WTC11 (cell line): ENCODE results near the gene NAALADL2. TPM values are rescaled to one million over a fixed set of nuclear protein-coding genes. Genes with fewer than 3 reads are reported as not detected.
"Not testable (repeated sequence)": the region's sequence is repeated elsewhere in the genome, so short reads cannot be mapped to it uniquely, and the experiment has no call there.

Experiments used
- ATAC-seq: fragments of 200-7000 bp; cut with Tn5 transposase; 2 replicates; pipeline ENCODE4 v1.10.0; 2021; ENCODE audit warnings: mild to moderate bottlenecking, moderate library complexity
- CTCF ChIA-PET: fragments of 300-600 bp; sonication (Branson Sonifier 250); formaldehyde crosslinking; loops from one replicate; lab custom pipeline; 2021; ENCODE audit warnings: antibody characterized with exemption; lab: Charles Lee
- POLR2A ChIA-PET: fragments of 350-600 bp; sonication (Branson Sonifier 250); formaldehyde crosslinking; loops from one replicate; lab custom pipeline; 2021; ENCODE audit warnings: antibody characterized with exemption; lab: Charles Lee
- DNase-seq: peaks from one replicate; pipeline ENCODE4 v3.0.0; 2021; ENCODE audit warnings: low spot score
- H3K27ac Mint-ChIP-seq: 2 replicates; pipeline ENCODE4 v1.8.0; 2021; ENCODE audit warnings: mixed read lengths
- H3K27me3 Mint-ChIP-seq: 2 replicates; pipeline ENCODE4 v1.8.0; 2021; ENCODE audit warnings: low read depth, mild to moderate bottlenecking, moderate library complexity, mixed read lengths
- H3K36me3 Mint-ChIP-seq: 2 replicates; pipeline ENCODE4 v1.8.0; 2021; ENCODE audit warnings: mixed read lengths
- H3K4me1 Mint-ChIP-seq: 2 replicates; pipeline ENCODE4 v1.8.0; 2022; ENCODE audit warnings: mixed read lengths
- H3K4me3 Mint-ChIP-seq: 2 replicates; pipeline ENCODE4 v1.8.0; 2021; ENCODE audit warnings: mild to moderate bottlenecking, moderate library complexity, mixed read lengths
- H3K9me3 Mint-ChIP-seq: 2 replicates; pipeline ENCODE4 v1.8.0; 2021; ENCODE audit warnings: mixed read lengths
- ARID4B ChIP-seq: sonication (generic); formaldehyde crosslinking; IDR thresholded peaks from 2 replicates; pipeline ENCODE4 v1.8.0; 2023; ENCODE audit warnings: missing genetic modification reagents, mild to moderate bottlenecking, borderline replicate concordance
- ATF1 ChIP-seq: sonication (generic); formaldehyde crosslinking; IDR thresholded peaks from 2 replicates; pipeline ENCODE4 v1.8.1; 2023; ENCODE audit warnings: mild to moderate bottlenecking, moderate library complexity, missing genetic modification reagents
- ATF3 ChIP-seq: sonication (generic); formaldehyde crosslinking; conservative IDR thresholded peaks from 2 replicates; pipeline ENCODE4 v1.8.1; 2022; ENCODE audit warnings: mild to moderate bottlenecking, missing genetic modification reagents
- E2F5 ChIP-seq: sonication (generic); formaldehyde crosslinking; IDR thresholded peaks from 2 replicates; pipeline ENCODE4 v1.8.1; 2022; ENCODE audit warnings: mild to moderate bottlenecking, moderate library complexity, missing genetic modification reagents
- ELF4 ChIP-seq: sonication (generic); formaldehyde crosslinking; IDR thresholded peaks from 2 replicates; pipeline ENCODE4 v1.8.1; 2022; ENCODE audit warnings: low read depth, mild to moderate bottlenecking, moderate library complexity, missing genetic modification reagents
- ETV6 ChIP-seq: sonication (generic); formaldehyde crosslinking; IDR thresholded peaks from 2 replicates; pipeline ENCODE4 v1.8.1; 2022; ENCODE audit warnings: mild to moderate bottlenecking, missing genetic modification reagents
- FOXP1 ChIP-seq: sonication (generic); formaldehyde crosslinking; IDR thresholded peaks from 2 replicates; pipeline ENCODE4 v1.8.0; 2022; ENCODE audit warnings: missing genetic modification reagents, mild to moderate bottlenecking, moderate library complexity, borderline replicate concordance
- FOXP4 ChIP-seq: sonication (generic); formaldehyde crosslinking; IDR thresholded peaks from 2 replicates; pipeline ENCODE4 v1.8.0; 2022; ENCODE audit warnings: mild to moderate bottlenecking, missing genetic modification reagents
- GABPB1 ChIP-seq: sonication (generic); formaldehyde crosslinking; IDR thresholded peaks from 2 replicates; pipeline ENCODE4 v1.8.1; 2023; ENCODE audit warnings: mild to moderate bottlenecking, missing genetic modification reagents
- KAT7 ChIP-seq: sonication (generic); formaldehyde crosslinking; IDR thresholded peaks from 2 replicates; pipeline ENCODE4 v1.8.1; 2023; ENCODE audit warnings: missing genetic modification reagents, mild to moderate bottlenecking, borderline replicate concordance
- OVOL2 ChIP-seq: fragments of 250-450 bp; sonication (Bioruptor Pico); IDR thresholded peaks from 2 replicates; pipeline ENCODE4 v1.9.0; 2021; ENCODE audit warnings: mild to moderate bottlenecking, borderline replicate concordance
- SOX15 ChIP-seq: fragments of 250-450 bp; sonication (Bioruptor Pico); IDR thresholded peaks from 2 replicates; pipeline ENCODE4 v1.9.0; 2021; ENCODE audit warnings: mild to moderate bottlenecking
- TEAD1 ChIP-seq: sonication (generic); formaldehyde crosslinking; IDR thresholded peaks from 2 replicates; pipeline ENCODE4 v1.8.0; 2022; ENCODE audit warnings: mild to moderate bottlenecking, missing genetic modification reagents
- TEAD4 ChIP-seq: sonication (generic); formaldehyde crosslinking; IDR thresholded peaks from 2 replicates; pipeline ENCODE4 v1.8.0; 2022; ENCODE audit warnings: mild to moderate bottlenecking, missing genetic modification reagents
- ZBTB43 ChIP-seq: sonication (generic); formaldehyde crosslinking; IDR thresholded peaks from 2 replicates; pipeline ENCODE4 v1.8.1; 2023; ENCODE audit warnings: mild to moderate bottlenecking, missing genetic modification reagents
- ZNF138 ChIP-seq: sonication (generic); formaldehyde crosslinking; conservative IDR thresholded peaks from 2 replicates; pipeline ENCODE4 v1.8.1; 2022; ENCODE audit warnings: mild to moderate bottlenecking, moderate library complexity, missing genetic modification reagents
- ZNF396 ChIP-seq: fragments of 250-450 bp; sonication (Bioruptor Pico); IDR thresholded peaks from 2 replicates; pipeline ENCODE4 v1.8.0; 2021; ENCODE audit warnings: mild to moderate bottlenecking, moderate library complexity, borderline replicate concordance
- ZNF416 ChIP-seq: fragments of 250-450 bp; sonication (Bioruptor Pico); IDR thresholded peaks from 2 replicates; pipeline ENCODE4 v1.9.0; 2021; ENCODE audit warnings: mild to moderate bottlenecking, inconsistent platforms
- total RNA-seq: library from RNA; stranded (reverse); gene quantifications from 3 replicates; pipeline ENCODE4 v1.2.3, GENCODE V29; 2021

The NAALADL2 gene
- total RNA-seq, 1 experiment from 2014 or later = 1.2 TPM

- no peak for TF ChIP-seq ARID4B
- no peak for TF ChIP-seq ZNF416 (CRISPR knock-in tag)
- no peak for TF ChIP-seq FOXP1 (CRISPR knock-in tag)
- TF ChIP-seq FOXP4 = no peak
- TF ChIP-seq SOX15 (CRISPR knock-in tag) = no peak
- TF ChIP-seq ZNF396 (CRISPR knock-in tag) = no peak
- TF ChIP-seq ELF4 (CRISPR knock-in tag) = no peak
- TF ChIP-seq TEAD4 (CRISPR knock-in tag) = no peak
- no peak for TF ChIP-seq KAT7
- TF ChIP-seq TEAD1 (CRISPR knock-in tag) = no peak
These were observed 270.4 kb downstream of the NAALADL2 start (continued) for GRCh38 chr3:175129571-175129970.

- DNase-seq, H3K4me1 Mint-ChIP-seq, ATAC-seq, H3K27me3 Mint-ChIP-seq, POLR2A ChIA-PET, H3K27ac Mint-ChIP-seq, H3K4me3 Mint-ChIP-seq, CTCF ChIA-PET: not testable (repeated sequence)
- peaks cover 18% of the 10 kb centered on the region for H3K9me3 Mint-ChIP-seq
- peaks cover 21% of the 10 kb centered on the region for H3K36me3 Mint-ChIP-seq
These were observed 272.7 kb downstream of the NAALADL2 start for GRCh38 chr3:175131866-175132265.

GRCh38 chr3:175132706-175133105, 273.6 kb downstream of the NAALADL2 start:
- ATAC-seq, H3K27ac Mint-ChIP-seq, POLR2A ChIA-PET, H3K27me3 Mint-ChIP-seq, DNase-seq, H3K4me1 Mint-ChIP-seq, CTCF ChIA-PET, H3K4me3 Mint-ChIP-seq: not testable (repeated sequence)
- peaks cover 18% of the 10 kb centered on the region for H3K9me3 Mint-ChIP-seq
- H3K36me3 Mint-ChIP-seq = peaks cover 21% of the 10 kb centered on the region

- Mint-ChIP-seq H3K36me3 (peaks cover 3% of the 10 kb centered on the region; the same call in 1 of the 2 replicates), H3K4me1 (no peaks in the 10 kb centered on the region), H3K4me3 (no peak overlapping the region), H3K27me3 (no peaks in the 10 kb centered on the region), H3K9me3 (peaks cover 22% of the 10 kb centered on the region), H3K27ac (no peak overlapping the region)
- ChIA-PET POLR2A (no interaction called here), CTCF (interaction anchor here (0.6 kb wide), 1 partner anchor 16 kb away, joined by 3 read pairs; no protein-coding TSS in a partner anchor)
- DNase-seq (no peak), ATAC-seq (no peak)
- TF ChIP-seq ZBTB43 (CRISPR knock-in tag) = no peak
- no peak for TF ChIP-seq E2F5 (CRISPR knock-in tag)
- no peak for TF ChIP-seq ATF3 (CRISPR knock-in tag)
- TF ChIP-seq ZNF138 (CRISPR knock-in tag) = no peak
- no peak for TF ChIP-seq GABPB1
- no peak for TF ChIP-seq ATF1
- no peak for TF ChIP-seq ETV6
- no peak for TF ChIP-seq OVOL2
These were observed 285.2 kb downstream of the NAALADL2 start for GRCh38 chr3:175144368-175144767.
